RPMI8226 (cell line): ENCODE results near the gene SLC9A1.

Source experiments
- DNase-seq: peaks from one replicate; pipeline ENCODE4 v3.0.0-alpha.2; 2015

The SLC9A1 gene

GRCh38 chr1:27101696-27102095 lies 53.2 kb downstream of the SLC9A1 start:
- DNase-seq = no peak

DNA sequence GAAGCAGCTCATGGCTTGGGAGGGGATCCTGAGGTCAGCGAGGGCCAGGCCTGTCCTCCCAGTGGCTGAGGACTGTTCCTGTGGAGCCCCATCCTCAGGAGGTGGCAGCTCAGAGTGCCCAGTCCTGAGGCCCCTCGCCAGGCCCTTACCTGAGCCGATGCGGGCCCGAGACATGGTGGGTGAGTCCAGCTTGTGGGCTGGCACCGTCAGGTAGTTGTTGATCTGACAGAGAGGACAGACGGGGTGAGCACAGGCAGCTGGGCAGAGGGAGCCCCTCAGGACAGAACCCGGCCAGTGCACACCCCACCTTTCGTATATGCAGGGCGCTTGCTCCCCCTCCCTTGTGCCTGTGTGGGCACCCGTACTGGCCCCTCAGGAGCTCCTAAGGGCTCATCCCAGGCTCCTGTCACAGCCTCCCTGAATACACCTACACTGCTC lies 53.9 kb downstream of the SLC9A1 start:
- no peak for DNase-seq

- DNase-seq = no peak
Observed at GRCh38 chr1:27100335-27101053, 54.4 kb downstream of the SLC9A1 start.

GRCh38 chr1:27099587-27100334 lies 55.2 kb downstream of the SLC9A1 start:
- DNase-seq = no peak

GRCh38 chr1:27099135-27099586 lies 55.8 kb downstream of the SLC9A1 start:
- DNase-seq = no peak

DNA sequence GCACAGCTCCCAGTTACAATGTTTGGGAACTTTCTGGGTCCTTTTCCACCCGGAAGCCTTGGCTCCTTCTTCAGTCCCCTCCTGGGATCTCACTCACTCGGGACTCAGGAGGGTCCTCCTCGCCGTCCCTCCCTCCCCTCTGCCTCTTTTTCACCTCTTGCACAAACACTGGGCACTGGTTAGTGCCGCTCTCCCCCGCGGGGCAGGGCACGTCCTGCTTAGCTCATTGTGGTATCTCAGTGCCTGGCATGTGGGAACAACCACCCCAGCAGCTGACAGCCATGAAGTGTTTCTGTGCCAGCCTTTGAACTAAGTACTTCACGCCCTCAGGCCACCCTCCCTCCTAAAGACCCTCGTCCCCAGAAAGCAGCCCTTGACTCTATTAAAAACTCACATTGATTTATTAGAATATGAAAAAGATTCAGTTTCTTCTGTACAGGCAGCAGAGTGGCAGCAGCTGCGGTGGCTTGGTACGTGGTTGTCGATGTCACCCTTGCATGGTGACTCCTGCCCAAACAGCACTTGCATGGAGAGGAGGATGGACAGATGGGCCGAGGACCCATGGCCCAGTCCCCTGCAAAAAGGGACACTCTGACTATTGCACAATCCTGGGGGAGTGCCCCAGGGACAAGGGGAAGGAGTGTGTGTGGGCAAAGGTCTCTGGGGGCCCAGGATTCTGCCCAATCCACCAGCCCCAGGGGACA lies 56.3 kb downstream of the SLC9A1 start:
- no peak for DNase-seq

- DNase-seq = peak; percentile 82
Observed at GRCh38 chr1:27097484-27097917, 57.4 kb downstream of the SLC9A1 start.

GRCh38 chr1:27095576-27095975 lies 59.3 kb downstream of the SLC9A1 start:
- no peak for DNase-seq

DNA sequence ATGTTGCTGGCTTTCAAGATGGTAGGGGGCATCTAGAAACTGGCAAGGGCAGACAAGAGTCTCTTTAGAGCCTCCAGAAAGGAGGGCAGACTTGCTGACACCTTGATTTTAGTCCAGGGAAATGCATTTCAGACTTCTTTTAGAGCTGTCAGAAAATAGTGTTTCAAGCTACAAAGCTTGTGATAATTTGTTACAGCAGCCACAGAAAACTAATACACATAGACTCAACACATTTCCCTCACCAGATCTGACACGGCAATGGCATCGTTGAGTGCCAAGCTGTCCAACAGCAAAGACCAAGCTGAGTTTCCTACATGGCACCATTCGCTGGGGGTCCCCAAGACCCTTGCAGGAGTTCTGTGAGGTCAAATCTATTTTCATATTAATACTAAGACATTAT lies 62.0 kb downstream of the SLC9A1 start:
- no peak for DNase-seq

DNA sequence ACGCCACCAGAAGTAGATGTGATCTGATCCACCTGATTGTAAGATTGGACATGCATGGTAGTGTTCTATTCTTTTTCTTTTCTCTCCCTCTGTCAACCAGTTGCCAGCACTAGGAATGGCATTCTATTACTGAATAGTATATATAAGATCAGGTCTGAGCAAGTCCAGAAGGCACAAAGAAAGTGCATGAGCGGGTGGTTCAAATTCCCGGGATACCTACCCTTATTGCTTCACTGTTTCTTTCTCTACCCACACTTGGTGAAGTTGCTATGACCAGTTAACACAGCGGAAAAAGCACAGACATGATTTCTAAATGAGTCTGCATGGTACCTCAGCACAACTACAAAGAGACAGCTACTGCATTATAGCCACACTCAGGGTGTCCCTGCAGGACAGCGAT lies 64.0 kb downstream of the SLC9A1 start:
- DNase-seq = no peak

DNA sequence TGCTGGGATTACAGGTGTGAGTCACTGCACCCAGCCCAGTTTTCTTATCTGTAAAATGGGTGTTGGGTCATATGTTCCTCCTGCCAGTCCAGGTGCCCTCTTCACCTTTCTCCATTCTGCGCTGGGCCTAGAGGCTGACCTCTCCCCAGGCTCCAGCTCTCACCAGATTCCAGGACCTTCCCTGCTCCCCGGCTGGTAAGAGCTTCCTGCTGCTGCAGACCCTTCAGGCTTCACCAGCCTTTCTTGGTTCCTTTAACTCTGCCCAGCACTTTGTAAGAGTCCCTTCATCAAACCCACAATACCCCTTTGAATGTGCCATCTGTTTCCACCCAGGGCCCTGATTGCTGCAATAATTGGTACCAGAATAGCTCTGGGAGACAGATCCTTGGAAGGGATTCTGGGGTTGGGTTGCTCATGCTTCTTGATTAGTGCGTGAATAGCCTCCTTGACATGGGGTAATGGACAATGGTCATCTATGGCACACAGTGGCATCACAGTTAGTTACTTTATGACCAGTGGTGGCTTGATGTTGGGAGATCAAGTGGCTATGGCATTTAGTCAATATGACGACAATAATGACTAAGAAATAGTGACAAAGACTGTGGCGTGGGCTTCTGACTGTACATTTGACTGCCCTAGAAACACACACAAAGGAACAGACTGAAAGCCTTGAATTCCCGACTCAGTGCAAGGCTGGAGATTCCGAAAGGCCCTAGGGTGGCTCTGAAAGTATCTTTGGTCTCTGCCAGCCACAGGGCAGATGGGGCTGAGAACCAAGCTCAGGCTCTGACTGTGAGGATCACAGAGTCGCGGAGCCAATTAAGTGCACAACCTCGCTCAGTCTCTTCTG lies 67.3 kb downstream of the SLC9A1 start:
- DNase-seq = no peak

DNA sequence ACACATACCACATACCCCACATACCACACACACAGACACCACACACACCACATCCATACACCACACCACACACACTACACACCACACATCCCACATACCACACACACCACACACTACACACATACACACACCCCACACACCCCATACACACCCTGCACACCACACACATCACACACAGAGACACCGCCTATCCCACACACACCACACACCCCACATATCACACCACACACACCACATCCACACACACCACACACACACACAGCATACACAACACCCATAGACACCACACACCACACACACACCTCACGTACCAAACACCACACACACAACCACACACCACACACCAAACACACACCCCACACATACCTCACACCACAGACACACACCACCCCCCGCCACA lies 68.3 kb downstream of the SLC9A1 start:
- no peak for DNase-seq

DNA sequence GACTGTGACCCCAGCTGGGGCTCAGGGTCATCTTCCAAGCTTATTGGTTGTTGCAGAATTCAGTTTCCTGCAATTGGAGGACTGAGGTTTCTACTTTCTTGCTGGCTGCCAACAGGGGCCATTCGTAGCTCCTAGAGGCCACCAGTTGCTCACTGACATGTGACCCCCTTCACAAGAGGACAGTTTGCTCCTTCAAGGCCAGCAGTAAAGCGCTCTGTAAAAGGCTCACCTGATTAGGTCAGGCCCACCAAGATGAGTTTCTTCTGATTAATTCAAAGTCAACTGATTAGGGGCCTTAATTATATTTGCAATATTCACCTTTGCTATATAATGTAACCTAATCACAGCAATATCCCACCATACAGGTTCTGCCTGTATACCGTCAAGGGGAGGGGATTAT lies 68.9 kb downstream of the SLC9A1 start:
- DNase-seq = no peak

DNA sequence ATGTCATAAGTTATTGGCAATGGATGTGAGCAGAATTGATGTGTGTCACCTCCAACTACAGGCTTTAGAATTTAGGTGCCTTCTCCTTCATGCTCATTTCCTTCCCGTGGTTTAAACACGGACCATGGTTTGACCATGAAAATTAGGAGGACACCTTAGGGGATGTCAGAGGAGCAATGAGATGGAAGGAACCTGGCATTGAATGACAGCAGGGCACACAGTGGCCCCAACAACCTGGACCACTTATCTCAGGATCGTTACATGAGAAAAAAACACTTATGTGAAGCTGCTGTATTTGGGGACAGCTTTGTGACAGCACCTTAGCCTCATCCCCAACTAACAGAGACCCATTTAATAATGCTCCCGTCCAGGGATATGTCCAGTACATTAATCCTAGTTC lies 70.8 kb downstream of the SLC9A1 start:
- no peak for DNase-seq

DNA sequence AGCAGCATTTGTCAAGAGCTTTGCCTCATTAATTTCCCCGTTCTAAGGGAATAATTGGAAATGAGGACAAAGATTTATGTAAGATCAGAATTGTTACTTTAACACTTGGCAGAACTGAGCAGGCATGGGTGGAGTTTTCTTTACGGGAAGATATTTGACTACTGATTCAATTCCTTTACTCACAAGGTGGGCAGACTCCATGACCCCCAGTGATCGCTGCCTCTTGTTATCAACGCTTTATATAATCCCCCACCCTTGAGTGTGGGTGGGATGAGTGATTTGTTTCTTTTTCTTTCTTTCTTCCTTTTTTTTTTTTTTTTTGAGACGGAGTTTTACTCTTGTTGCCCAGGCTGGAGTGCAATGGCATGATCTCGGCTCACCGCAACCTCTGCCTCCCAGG lies 77.0 kb downstream of the SLC9A1 start:
- no peak for DNase-seq

DNA sequence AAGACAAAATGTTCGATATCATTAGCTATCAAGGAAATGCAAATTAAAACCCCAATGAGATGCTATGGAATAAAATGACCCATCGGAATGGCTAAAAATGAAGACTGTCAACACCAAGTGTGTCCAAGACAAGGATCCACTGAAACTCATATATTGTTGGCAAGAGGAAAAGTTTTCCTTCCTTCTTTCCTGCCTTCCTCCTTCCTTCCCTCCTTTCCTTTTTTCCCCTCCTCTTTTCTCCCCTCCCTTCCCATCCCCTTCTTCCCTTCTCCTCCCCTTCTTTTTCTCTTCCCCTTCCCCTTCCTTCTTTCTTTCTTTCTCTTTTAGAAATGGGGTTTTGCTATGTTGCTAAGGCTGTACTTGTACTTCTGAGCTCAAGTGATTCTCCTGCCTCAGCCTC lies 78.1 kb downstream of the SLC9A1 start:
- DNase-seq = no peak

- no peak for DNase-seq
Observed at GRCh38 chr1:27074175-27074780, 80.6 kb downstream of the SLC9A1 start.

- DNase-seq = no peak
Observed at GRCh38 chr1:27071049-27071416, 83.9 kb downstream of the SLC9A1 start.

DNA sequence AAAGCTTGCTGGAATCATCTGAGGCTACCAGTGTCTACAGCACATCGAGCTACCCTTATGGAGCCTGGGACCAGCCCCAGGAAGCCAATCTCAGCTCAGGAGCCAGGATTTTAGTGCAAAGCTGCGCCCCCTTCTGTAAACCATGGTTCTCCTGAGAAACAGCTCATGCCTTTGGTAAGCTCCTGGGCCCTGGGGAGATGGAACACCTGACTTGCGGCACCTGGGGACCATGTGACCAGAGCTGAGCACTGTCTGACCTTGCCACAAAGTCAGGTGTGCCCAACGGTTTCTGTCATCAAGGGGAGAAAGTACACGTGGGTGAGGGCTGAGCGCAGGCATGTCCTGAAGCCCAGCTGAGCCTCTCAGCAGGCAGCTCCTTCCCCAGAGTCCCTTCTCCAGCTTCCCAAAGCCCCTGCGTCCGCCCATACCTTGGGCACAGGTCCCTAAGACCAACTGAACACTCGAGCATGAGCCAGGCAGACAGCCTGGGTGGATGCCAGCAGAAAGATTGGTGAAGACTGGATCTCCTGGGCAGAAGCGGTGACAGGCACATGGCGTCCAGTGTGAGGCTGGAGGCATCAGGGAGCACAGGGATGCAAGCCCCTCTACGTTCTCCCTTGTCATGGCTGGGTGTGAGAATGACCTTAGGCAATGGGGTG lies 84.4 kb downstream of the SLC9A1 start:
- peak; percentile 92 for DNase-seq

- no peak for DNase-seq
Observed at GRCh38 chr1:27068922-27069321, 86.0 kb downstream of the SLC9A1 start.

DNA sequence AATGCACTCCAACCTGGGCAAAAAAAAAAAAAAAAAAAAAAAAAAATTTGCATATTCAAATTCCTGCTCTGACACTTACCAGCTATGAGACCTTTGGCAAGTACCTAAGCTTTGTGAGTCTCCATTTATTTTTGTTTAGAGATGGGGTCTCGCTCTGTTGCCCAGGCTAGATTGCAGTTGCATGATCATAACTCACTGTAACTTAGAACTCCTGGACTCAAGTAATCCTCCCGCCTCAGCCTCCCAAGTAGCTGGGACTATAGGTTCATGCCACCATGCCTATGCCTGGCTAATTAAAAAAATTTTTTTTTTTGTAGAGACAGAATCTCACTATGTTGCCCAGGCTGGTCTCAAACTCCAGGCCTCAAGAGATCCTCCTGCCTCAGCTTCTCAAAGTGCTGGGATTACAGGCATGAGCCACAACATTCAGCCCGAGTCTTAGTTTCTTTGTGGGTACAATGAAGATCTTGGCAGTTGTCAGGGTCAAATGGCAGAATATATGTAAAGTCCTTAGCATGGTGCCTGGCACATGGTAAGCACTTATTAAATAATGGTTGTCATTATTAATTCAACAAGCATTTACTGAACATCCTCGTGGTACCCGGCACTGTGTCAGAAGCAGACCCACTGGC lies 88.8 kb downstream of the SLC9A1 start:
- no peak for DNase-seq
